Osteocyte (in vitro differentiated cells): Measurements from ENCODE around the gene RIIAD1. TPM values are rescaled to one million over a fixed set of nuclear protein-coding genes. Genes with fewer than 3 reads are reported as not detected.
"Not testable (repeated sequence)": the region's sequence is repeated elsewhere in the genome, so short reads cannot be mapped to it uniquely, and the experiment has no call there.

Experiments used
- DNase-seq: peaks from one replicate; pipeline ENCODE4 v3.0.0; 2021; ENCODE audit warnings: mixed read lengths; ENCODE audit not compliant: unreplicated experiment; ENCODE audit errors: extremely low spot score
- H3K27ac Mint-ChIP-seq: one replicate; pipeline ENCODE4 v1.8.0; 2021; ENCODE audit warnings: mild to moderate bottlenecking, mixed read lengths; ENCODE audit not compliant: unreplicated experiment
- H3K27me3 Mint-ChIP-seq: one replicate; pipeline ENCODE4 v1.8.0; 2021; ENCODE audit warnings: mixed read lengths; ENCODE audit not compliant: unreplicated experiment
- H3K36me3 Mint-ChIP-seq: one replicate; pipeline ENCODE4 v1.8.0; 2021; ENCODE audit warnings: mixed read lengths; ENCODE audit not compliant: unreplicated experiment
- H3K4me1 Mint-ChIP-seq: one replicate; pipeline ENCODE4 v1.8.0; 2021; ENCODE audit warnings: mixed read lengths; ENCODE audit not compliant: unreplicated experiment
- H3K4me3 Mint-ChIP-seq: one replicate; pipeline ENCODE4 v1.8.0; 2021; ENCODE audit warnings: mild to moderate bottlenecking, moderate library complexity, mixed read lengths; ENCODE audit not compliant: unreplicated experiment
- H3K9me3 Mint-ChIP-seq: one replicate; pipeline ENCODE4 v1.8.0; 2021; ENCODE audit warnings: mixed read lengths; ENCODE audit not compliant: unreplicated experiment
- CTCF ChIP-seq: fragments of 200-600 bp; sonication (generic); IDR thresholded peaks from 2 replicates; pipeline ENCODE4 v1.5.0; 2021; ENCODE audit warnings: antibody characterized with exemption, mild to moderate bottlenecking, moderate library complexity
- total RNA-seq: library from RNA; stranded (reverse); gene quantifications from 2 replicates; pipeline ENCODE4 v1.2.1, GENCODE V29; 2021

Gene RIIAD1
- total RNA-seq, 1 donor from 2014 or later: not detected

- Mint-ChIP-seq H3K36me3 (peaks cover 3% of the 10 kb centered on the region), H3K9me3 (peaks cover 6% of the 10 kb centered on the region), H3K4me3 (no peak overlapping the region), H3K27me3 (peaks cover 18% of the 10 kb centered on the region), H3K27ac (no peak overlapping the region), H3K4me1 (peaks cover 6% of the 10 kb centered on the region)
- DNase-seq: no peak
- no peak for TF ChIP-seq CTCF
Observed at GRCh38 chr1:151733126-151733525, 11.8 kb downstream of the RIIAD1 start.

GRCh38 chr1:151733995-151734394, 12.7 kb downstream of the RIIAD1 start:
- not testable (repeated sequence) for DNase-seq, H3K4me1 Mint-ChIP-seq, H3K27ac Mint-ChIP-seq, H3K9me3 Mint-ChIP-seq, H3K36me3 Mint-ChIP-seq, H3K4me3 Mint-ChIP-seq
- peaks cover 11% of the 10 kb centered on the region for H3K27me3 Mint-ChIP-seq

- Mint-ChIP-seq H3K27me3 (peaks cover 22% of the 10 kb centered on the region), H3K36me3 (peaks cover 3% of the 10 kb centered on the region), H3K4me3 (no peak overlapping the region), H3K4me1 (no peaks in the 10 kb centered on the region), H3K9me3 (peaks cover 6% of the 10 kb centered on the region), H3K27ac (no peak overlapping the region)
- DNase-seq: no peak
- TF ChIP-seq CTCF: no peak
Observed at GRCh38 chr1:151737026-151737425, 15.7 kb downstream of the RIIAD1 start.

GRCh38 chr1:151737479-151737878, 16.2 kb downstream of the RIIAD1 start:
- TF ChIP-seq CTCF: no peak
- no peak for DNase-seq
- peaks cover 3% of the 10 kb centered on the region for H3K36me3 Mint-ChIP-seq
- H3K27ac Mint-ChIP-seq: no peak overlapping the region
- peaks cover 26% of the 10 kb centered on the region for H3K27me3 Mint-ChIP-seq
- no peak overlapping the region for H3K4me3 Mint-ChIP-seq
- peaks cover 6% of the 10 kb centered on the region for H3K9me3 Mint-ChIP-seq
- H3K4me1 Mint-ChIP-seq: no peaks in the 10 kb centered on the region

- no peak for TF ChIP-seq CTCF
- no peaks in the 10 kb centered on the region for H3K4me1 Mint-ChIP-seq
Observed at GRCh38 chr1:151739590-151740355, 18.5 kb downstream of the RIIAD1 start.

More at GRCh38 chr1:151739590-151740355, 18.5 kb downstream of the RIIAD1 start:
- H3K27me3 Mint-ChIP-seq: peaks cover 45% of the 10 kb centered on the region
- no peak for DNase-seq
- no peak overlapping the region for H3K4me3 Mint-ChIP-seq
- no peak overlapping the region for H3K27ac Mint-ChIP-seq
- H3K36me3 Mint-ChIP-seq: peaks cover 3% of the 10 kb centered on the region
- peaks cover 6% of the 10 kb centered on the region for H3K9me3 Mint-ChIP-seq
